Fibroblast of upper back skin (primary cell): ENCODE results near the gene SYCE3.

ENCODE experiments used
- DNase-seq: peaks from one replicate; pipeline ENCODE4 v3.0.0-alpha.2; 2013

SYCE3 gene

GRCh38 chr22:50599816-50600455, 37.2 kb upstream of the SYCE3 start:
- DNase-seq: peak; percentile 18

GRCh38 chr22:50597097-50597496, 34.4 kb upstream of the SYCE3 start:
- no peak for DNase-seq

GRCh38 chr22:50595189-50595588, 32.5 kb upstream of the SYCE3 start:
- DNase-seq: no peak

DNA sequence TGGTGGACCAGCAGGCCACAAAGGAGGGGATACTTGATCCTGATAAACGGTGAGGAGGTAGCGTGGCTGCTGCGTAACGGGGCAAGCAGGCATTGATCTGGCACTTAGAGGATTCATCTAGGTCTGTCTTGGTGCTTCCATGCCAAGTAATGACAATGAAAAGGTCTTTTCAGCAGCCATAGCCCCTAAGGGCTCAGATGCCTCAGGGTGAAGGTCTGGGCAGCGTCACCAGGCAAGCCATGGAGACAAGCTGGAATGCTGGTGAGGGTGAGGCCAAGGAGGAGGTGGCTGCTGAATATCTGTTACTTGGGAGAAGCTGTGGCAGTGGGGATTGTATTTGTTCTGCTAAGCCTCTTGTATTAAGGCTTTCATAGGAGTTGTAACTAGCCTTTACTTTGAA, 24.7 kb upstream of the SYCE3 start:
- no peak for DNase-seq

DNA sequence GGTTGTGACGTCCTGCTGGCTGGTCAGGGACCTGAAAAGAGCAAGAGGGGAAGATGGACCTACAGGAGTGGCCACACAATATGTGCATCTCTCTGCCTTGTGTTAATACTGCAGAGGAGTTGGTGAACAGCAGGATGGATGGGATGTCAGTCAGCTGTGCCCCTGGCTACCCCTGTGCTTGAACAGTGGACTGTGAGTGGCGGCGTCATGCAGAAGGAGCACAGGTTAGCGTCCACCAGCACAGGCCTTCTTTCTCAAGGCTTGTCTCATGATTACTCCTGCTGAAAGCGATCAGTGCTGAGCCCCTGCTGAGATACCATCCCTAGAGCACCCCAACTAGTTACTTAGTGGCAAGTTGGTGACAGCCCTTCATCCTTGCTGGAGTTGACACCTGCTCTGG, 23.7 kb upstream of the SYCE3 start:
- no peak for DNase-seq

GRCh38 chr22:50585781-50586180, 23.1 kb upstream of the SYCE3 start:
- DNase-seq: no peak

DNA sequence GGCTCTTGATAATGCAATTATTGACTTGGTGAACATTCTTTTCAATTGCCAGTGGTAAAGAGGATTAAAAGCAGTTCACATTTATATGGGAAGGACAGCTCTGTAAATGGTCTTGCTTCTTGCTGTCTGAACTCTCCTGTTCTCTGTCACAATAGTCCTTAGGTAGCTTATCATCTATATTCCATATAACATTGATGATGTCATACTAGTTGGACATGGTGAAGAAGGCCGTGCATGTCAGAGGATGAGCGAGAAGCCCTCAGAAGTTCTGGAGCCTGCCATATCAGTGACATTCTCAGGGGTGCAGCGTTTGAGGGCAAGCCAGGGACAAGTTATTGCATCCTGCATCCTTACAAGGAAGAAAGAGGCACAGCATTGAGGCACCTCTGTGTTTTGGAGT, 22.5 kb upstream of the SYCE3 start:
- DNase-seq: no peak

- no peak for DNase-seq
Measured at GRCh38 chr22:50584106-50585096, 21.7 kb upstream of the SYCE3 start.

GRCh38 chr22:50583294-50583861, 20.7 kb upstream of the SYCE3 start:
- DNase-seq: no peak

GRCh38 chr22:50582493-50583293, 20.0 kb upstream of the SYCE3 start, which contains the start of gene CHKB:
Gene CHKB (minus strand): TSS chr22:50582849. CDS start chr22:50582781, 68 bp downstream.
- peak; percentile 97 for DNase-seq

DNA sequence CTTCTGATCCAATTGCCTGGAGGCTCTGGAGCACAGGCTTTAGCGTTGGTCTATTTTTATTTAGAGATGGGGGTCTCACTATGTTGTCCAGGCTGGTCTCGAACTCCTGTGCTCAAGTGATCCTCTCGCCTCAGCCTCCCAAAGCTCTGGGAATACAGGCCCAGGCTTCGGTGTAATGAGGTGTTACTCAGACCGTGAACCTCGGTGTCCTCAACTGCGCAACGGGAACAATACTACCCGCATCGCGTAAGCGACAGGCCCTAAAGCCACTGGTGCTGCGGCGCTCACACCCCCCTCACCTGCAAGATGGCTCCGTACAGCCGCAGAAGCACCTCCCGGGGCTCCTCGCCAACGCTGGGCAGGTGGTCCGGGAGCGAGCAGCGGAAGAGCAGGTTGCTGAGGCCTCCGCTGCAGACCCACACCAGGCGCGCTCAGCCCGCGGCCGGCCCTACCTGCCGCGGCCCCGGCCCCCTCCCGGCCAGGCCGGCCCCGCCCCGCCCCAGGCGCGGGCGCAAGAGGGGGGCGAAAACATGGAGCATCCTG, 19.3 kb upstream of the SYCE3 start:
- DNase-seq: no peak

GRCh38 chr22:50581031-50581949, 18.6 kb upstream of the SYCE3 start:
- DNase-seq: no peak

- DNase-seq: no peak
Measured at GRCh38 chr22:50579752-50580151, 17.0 kb upstream of the SYCE3 start.

DNA sequence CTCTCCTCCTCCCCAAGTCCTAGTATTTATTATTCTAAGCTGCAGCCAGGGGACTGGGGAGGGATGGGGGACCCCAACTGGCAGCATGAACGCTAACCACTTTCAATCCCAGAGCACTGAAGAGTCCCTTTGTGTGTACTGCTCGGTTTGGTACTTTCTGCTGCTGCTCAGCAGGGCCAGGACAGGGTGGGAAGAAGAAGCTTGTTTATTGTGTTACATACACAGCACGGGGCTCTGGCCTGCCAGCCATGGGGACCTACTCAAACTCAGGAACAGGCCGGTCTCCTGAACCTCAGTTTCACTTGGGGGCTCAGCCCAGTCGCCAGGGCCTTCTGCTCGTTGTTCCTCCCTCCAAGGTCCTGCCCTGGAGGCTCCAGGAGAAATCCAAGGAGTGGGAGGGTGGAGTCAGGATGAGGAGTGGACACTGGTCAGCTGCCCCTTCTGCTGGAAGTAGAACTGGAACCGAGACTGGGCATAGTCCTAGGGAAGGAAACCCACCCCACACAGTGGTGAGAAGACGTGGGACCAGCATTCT, 16.1 kb upstream of the SYCE3 start:
- no peak for DNase-seq

DNA sequence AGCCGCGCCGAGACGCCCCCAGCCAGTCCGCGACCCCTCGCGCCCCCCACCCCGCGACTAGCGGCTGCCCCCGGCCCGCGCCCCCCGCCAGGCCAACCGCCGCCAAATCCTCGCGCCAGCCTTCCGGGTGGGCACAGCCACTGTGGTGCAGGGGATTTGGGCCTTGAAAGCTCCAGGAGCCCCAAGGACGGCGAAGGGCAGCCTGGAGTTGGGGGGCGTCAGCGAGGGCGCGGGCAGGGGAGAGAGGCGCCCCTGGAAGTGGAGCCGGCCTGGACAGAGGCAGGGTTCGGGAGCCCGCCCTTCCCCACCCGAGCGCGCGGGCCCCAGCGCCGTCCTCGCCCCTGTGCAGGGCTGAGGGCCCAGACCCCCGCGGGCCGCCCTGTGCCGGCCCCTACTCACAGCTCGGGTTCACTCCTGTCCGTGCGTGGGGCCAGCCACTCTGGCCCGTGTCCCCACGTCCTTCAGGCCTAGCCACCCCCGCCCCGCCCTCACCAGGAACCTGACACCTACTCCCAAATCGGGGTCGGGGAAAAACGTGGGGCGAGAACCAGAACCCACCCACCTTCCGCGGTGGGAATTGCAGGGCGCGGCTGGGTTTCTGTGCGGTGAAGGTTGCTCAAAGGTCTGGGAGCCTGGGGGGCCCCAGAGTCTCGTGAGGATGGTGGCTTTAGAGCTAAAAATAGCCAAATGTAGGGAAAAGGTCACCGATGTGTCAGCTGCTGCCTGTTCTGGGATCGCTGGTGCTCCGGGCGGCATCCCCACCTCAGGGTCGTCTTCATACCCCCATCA, 15.5 kb upstream of the SYCE3 start, which contains the start of gene CPT1B:
CPT1B (minus strand) TSS at position 441 of the 789 bp plus-strand sequence. CDS start 512 bp downstream, outside the sequence.
- no peak for DNase-seq

DNA sequence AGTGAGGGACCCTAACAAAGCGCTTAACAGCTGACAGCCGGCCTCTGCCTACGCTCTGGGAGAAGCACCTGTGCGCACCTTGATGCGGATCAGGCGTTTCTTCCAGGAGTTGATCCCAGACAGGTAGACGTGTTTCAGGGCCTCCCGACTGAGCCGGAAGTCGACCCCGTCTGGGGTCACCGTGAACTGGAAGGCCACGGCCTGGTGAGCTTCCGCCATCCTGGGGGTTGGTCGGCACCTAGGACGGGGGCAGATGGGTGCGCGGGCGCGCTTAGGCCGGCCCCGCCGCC, 14.9 kb upstream of the SYCE3 start:
- no peak for DNase-seq

DNA sequence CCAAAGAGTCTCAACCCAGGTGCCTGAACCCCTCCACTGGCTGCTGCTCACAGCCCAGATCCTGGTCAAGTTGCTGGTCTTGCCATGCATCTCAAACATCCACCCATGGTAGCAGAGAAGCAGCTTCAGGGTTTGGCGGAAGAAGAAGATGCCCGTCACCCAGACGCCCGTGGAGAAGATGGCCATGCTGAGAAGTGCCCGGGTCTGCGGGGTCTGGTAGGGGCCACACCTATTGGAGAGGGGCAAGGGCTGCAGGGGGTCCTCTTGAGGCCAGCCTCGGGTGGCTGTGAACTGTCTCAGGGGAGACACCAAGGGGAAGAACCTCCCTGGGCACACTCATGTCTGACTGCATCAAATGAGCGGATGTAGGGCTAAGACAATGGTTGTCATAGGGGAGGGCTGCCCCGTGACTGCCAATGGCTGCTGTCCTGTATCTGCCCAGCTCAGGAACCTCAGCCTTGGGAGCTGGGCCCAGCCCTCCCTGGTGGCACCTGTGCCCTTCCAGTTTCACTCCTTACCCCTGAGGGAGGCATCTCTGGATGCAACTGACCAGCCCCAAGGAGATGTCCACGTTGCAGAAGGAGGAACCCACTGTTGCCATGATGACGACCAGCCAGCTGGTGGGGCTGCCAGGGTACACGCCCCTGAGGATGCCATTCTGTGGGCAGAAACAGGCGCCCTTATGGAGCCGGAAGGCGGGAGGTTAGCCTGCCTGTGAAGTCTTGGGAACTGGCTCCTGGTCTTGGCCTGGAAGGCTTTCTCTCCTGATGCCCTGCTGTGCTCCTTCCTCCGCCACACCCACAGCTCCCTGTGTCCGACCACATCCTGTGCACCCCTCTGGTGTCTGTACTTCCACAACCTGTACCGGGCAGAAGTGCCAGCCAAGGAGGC, 14.3 kb upstream of the SYCE3 start:
- DNase-seq: no peak

GRCh38 chr22:50576070-50576469, 13.4 kb upstream of the SYCE3 start:
- DNase-seq: peak; percentile 49

DNA sequence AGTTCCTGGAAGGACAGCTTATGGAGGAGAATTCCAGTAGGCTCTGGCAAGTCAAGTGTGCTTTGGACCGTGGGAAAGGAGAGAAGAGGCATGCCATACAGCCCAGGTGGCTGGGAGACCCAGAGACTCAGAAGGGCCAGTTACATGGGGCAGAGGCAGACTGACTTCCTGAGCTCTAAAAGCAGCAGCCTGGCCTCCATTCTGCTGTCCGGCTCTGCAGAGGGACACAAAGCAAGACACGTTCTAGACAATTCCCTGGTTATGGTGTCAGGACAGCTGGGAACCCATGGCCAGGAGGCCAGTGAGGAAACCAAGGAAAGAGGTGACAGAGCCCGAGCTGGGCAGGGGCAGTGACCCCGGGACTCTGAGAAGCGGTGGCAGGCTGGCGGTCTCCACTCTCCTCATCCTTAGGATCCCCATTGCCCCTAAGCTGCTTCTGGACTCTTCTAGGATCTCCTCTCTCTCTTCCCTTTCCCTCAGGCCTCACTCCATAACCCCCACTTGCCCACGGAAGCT, 12.8 kb upstream of the SYCE3 start:
- no peak for DNase-seq
